Natural killer cell (primary cell): ENCODE results near the gene TOGARAM1. TPM values are rescaled to one million over a fixed set of nuclear protein-coding genes. Genes with fewer than 3 reads are reported as not detected.

Experiments used
- ATAC-seq, 3 donors: fragments of 150-1000 bp in 2 of 3; fragments of 200-7000 bp in 1 of 3; cut with Tn5 transposase; 1 replicate in 1 of 3; 2 replicates in 2 of 3; pipeline ENCODE4 v1.10.0; 2021; ENCODE audit warnings: mild to moderate bottlenecking in 2 of 3, moderate library complexity in 2 of 3
- DNase-seq, 2 donors: peaks; one replicate each; pipeline versions ENCODE4 v3.0.0 to v3.0.0-alpha.2; 2013 to 2021; ENCODE audit warnings: mixed read lengths in 1 of 2
- H3K27ac ChIP-seq: one replicate; pipeline ENCODE4 v1.5.1; 2013; ENCODE audit warnings: mild to moderate bottlenecking, low read length
- H3K27me3 ChIP-seq: one replicate; pipeline ENCODE4 v1.6.1; 2013; ENCODE audit warnings: low read length; ENCODE audit not compliant: control insufficient read depth, insufficient read depth
- H3K36me3 ChIP-seq: one replicate; pipeline ENCODE4 v1.6.1; 2013; ENCODE audit warnings: low read length; ENCODE audit not compliant: control insufficient read depth, insufficient read depth
- H3K4me1 ChIP-seq: one replicate; pipeline ENCODE4 v1.6.1; 2013; ENCODE audit warnings: low read length; ENCODE audit not compliant: control insufficient read depth, insufficient read depth
- H3K4me3 ChIP-seq: one replicate; pipeline ENCODE4 v1.5.1; 2013; ENCODE audit warnings: low read length
- H3K9me3 ChIP-seq: one replicate; pipeline ENCODE4 v1.6.1; 2013; ENCODE audit warnings: low read length; ENCODE audit not compliant: control insufficient read depth, insufficient read depth
- H3K27ac Mint-ChIP-seq, 2 donors: one replicate each; pipeline ENCODE4 v1.8.0; 2022; ENCODE audit warnings: mild to moderate bottlenecking in 2 of 2, mixed read lengths in 2 of 2, moderate library complexity in 1 of 2
- H3K27me3 Mint-ChIP-seq, 2 donors: one replicate each; pipeline ENCODE4 v1.8.0; 2022; ENCODE audit warnings: low read depth in 2 of 2, mixed read lengths in 2 of 2
- H3K36me3 Mint-ChIP-seq: one replicate; pipeline ENCODE4 v1.8.0; 2022; ENCODE audit warnings: mixed read lengths
- H3K4me1 Mint-ChIP-seq, 2 donors: one replicate each; pipeline ENCODE4 v1.8.0; 2022; ENCODE audit warnings: mixed read lengths in 2 of 2
- H3K4me3 Mint-ChIP-seq: one replicate; pipeline ENCODE4 v1.8.0; 2022; ENCODE audit warnings: mild to moderate bottlenecking, moderate library complexity, mixed read lengths
- H3K9me3 Mint-ChIP-seq, 2 donors: one replicate each; pipeline ENCODE4 v1.8.0; 2022; ENCODE audit warnings: mixed read lengths in 2 of 2
- CTCF ChIP-seq: fragments of 200-600 bp; IDR thresholded peaks from one replicate; pipeline ENCODE4 v1.8.0; 2022; ENCODE audit warnings: antibody characterized with exemption
- WGBS: methylation state at CpG from one replicate; pipeline ENCODE4 v1.1.7; 2013; ENCODE audit warnings: missing lambda C conversion rate; ENCODE audit not compliant: insufficient coverage; 5-methylcytosine and 5-hydroxymethylcytosine counted together
- intact Hi-C: fragments of 100-400 bp; cut with micrococcal nuclease; formaldehyde crosslinking; loops from one replicate; pipeline ENCODE4 v1.14.2; 2022
- total RNA-seq, 4 donors: library from RNA; stranded (reverse); fragments of 120-200 nt in 1 of 4; gene quantifications; one replicate each; pipeline versions ENCODE4 v1.2.3 to v1.2.4, GENCODE V29; 2013 to 2022

Gene TOGARAM1
- total RNA-seq, 3 donors from 2014 or later (not counting 1 experiment from before 2014, with no cell fraction given), result 17.4 to 21.4 (median 19.6) TPM

- peaks cover 0 to 7% of the 10 kb centered on the region in 2 donors for H3K4me1 Mint-ChIP-seq
- H3K4me1 ChIP-seq, result no peaks in the 10 kb centered on the region
- H3K27me3 Mint-ChIP-seq, result no peaks in the 10 kb centered on the region
- no peak overlapping the region for H3K4me3 Mint-ChIP-seq
- WGBS, result 100% methylated on average over 2 of the region's 4 CpGs
- H3K9me3 Mint-ChIP-seq, result no peaks in the 10 kb centered on the region
- H3K4me3 ChIP-seq, result no peak overlapping the region
- no peak for ATAC-seq
- H3K9me3 ChIP-seq, result no peaks in the 10 kb centered on the region
- no peak overlapping the region for H3K27ac Mint-ChIP-seq
- no peak for DNase-seq
- peaks cover 6% of the 10 kb centered on the region for H3K36me3 ChIP-seq
- no peaks in the 10 kb centered on the region for H3K27me3 ChIP-seq
- H3K27ac ChIP-seq, result no peak overlapping the region
- TF ChIP-seq CTCF, result no peak
- peaks cover under 1% of the 10 kb centered on the region for H3K36me3 Mint-ChIP-seq
- intact Hi-C loops, result no loop called here
Measured at GRCh38 chr14:45051896-45052295, 89.9 kb downstream of the TOGARAM1 start.

- H3K4me3 Mint-ChIP-seq, result no peak overlapping the region
- no peak overlapping the region for H3K27ac ChIP-seq
- DNase-seq (no peak), ATAC-seq (no peak)
- intact Hi-C loops, result no loop called here
- no peak overlapping the region for H3K4me3 ChIP-seq
- H3K27me3 ChIP-seq, result no peaks in the 10 kb centered on the region
- no peaks in the 10 kb centered on the region for H3K4me1 ChIP-seq
- no peaks in the 10 kb centered on the region for H3K9me3 Mint-ChIP-seq
- peaks cover 0 to 4% of the 10 kb centered on the region in 2 donors for H3K4me1 Mint-ChIP-seq
- H3K27me3 Mint-ChIP-seq, result no peaks in the 10 kb centered on the region
- no peak for TF ChIP-seq CTCF
- H3K36me3 Mint-ChIP-seq, result peaks cover 10% of the 10 kb centered on the region
- no peak overlapping the region for H3K27ac Mint-ChIP-seq
- H3K36me3 ChIP-seq, result peaks cover 5% of the 10 kb centered on the region
- H3K9me3 ChIP-seq, result no peaks in the 10 kb centered on the region
- 100% methylated on average over 2 of the region's 2 CpGs for WGBS
Measured at GRCh38 chr14:45057349-45057748, 95.4 kb downstream of the TOGARAM1 start.

- Mint-ChIP-seq H3K27ac (no peak overlapping the region), H3K36me3 (peaks cover 10% of the 10 kb centered on the region)
- H3K27ac ChIP-seq, result no peak overlapping the region
Measured at GRCh38 chr14:45057881-45058364, 95.9 kb downstream of the TOGARAM1 start.

More at GRCh38 chr14:45057881-45058364, 95.9 kb downstream of the TOGARAM1 start:
- no peak for TF ChIP-seq CTCF
- ATAC-seq, result no peak
- peaks cover 0 to 4% of the 10 kb centered on the region in 2 donors for H3K4me1 Mint-ChIP-seq
- no peaks in the 10 kb centered on the region for H3K27me3 ChIP-seq
- DNase-seq, result no peak
- no peaks in the 10 kb centered on the region for H3K27me3 Mint-ChIP-seq
- peaks cover 2% of the 10 kb centered on the region for H3K36me3 ChIP-seq
- no peaks in the 10 kb centered on the region for H3K9me3 Mint-ChIP-seq
- intact Hi-C loops, result no loop called here
- no peaks in the 10 kb centered on the region for H3K4me1 ChIP-seq
- no peak overlapping the region for H3K4me3 Mint-ChIP-seq
- H3K4me3 ChIP-seq, result no peak overlapping the region
- H3K9me3 ChIP-seq, result no peaks in the 10 kb centered on the region
